OCI-LY3 (cell line): Measurements from ENCODE around the gene ALKBH4.

Source experiments
- EZH2phosphoT487 ChIP-seq: fragments of 200-600 bp; shearing (Covaris generic); IDR thresholded peaks from 2 replicates; pipeline ENCODE4 v1.6.1; 2018; ENCODE audit warnings: antibody characterized with exemption, mixed run types, low read depth
- TF ChIP-seq, protein P1 (sequence below): fragments of 200-600, 300-600 bp; sonication (generic); IDR thresholded peaks from 2 replicates; pipeline ENCODE4 v1.5.1; 2014; ENCODE audit warnings: antibody characterized with exemption, low read length, low read depth

DNA sequence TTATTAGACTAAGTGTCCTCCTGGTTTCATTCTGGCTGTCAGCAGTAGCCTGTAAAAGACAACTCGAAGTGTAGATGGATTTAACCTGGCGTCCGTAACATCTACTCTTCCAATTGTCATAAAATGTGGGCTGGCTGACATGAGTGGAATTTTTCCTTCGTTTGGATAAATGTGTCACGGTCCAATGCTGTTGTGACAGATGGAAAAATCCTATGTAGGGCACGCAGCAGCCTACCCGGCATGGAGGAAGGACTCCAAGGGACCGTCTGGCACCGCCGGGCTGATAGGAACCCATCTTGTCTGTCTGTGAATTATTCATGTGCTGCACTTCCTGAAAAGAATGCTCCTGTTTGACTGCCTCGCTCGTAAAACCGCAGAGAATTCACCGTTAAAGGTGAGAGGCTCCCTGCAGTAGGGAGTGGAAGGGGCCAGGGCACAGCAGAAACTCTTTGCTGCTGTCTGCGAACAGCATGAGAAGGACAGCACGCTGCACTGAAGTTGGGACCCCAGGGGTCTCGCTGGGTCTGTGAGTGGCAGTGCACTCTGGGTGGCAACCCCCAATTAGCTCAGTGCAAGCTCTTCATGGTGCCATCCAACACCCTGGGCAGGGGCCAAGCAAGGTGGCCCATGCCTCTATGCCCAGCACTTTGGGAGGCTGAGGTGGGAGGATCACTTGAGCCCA is 32.9 kb downstream of the ALKBH4 start:
- TF ChIP-seq, protein P1, sequence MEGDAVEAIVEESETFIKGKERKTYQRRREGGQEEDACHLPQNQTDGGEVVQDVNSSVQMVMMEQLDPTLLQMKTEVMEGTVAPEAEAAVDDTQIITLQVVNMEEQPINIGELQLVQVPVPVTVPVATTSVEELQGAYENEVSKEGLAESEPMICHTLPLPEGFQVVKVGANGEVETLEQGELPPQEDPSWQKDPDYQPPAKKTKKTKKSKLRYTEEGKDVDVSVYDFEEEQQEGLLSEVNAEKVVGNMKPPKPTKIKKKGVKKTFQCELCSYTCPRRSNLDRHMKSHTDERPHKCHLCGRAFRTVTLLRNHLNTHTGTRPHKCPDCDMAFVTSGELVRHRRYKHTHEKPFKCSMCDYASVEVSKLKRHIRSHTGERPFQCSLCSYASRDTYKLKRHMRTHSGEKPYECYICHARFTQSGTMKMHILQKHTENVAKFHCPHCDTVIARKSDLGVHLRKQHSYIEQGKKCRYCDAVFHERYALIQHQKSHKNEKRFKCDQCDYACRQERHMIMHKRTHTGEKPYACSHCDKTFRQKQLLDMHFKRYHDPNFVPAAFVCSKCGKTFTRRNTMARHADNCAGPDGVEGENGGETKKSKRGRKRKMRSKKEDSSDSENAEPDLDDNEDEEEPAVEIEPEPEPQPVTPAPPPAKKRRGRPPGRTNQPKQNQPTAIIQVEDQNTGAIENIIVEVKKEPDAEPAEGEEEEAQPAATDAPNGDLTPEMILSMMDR: no peak
- TF ChIP-seq EZH2phosphoT487: no peak
